K562 (cell line): Measurements from ENCODE around the gene MACROD2. TPM values are rescaled to one million over a fixed set of nuclear protein-coding genes. Genes with fewer than 3 reads are reported as not detected.

ENCODE experiments used
- ATAC-seq: fragments of 200-7000 bp; cut with Tn5 transposase; 3 replicates; pipeline ENCODE4 v1.9.1; 2020; ENCODE audit warnings: moderate library complexity
- BruUV-seq: library from RNA; stranded (reverse); fragments of 400-500 nt; replicated peaks from 2 replicates; lab custom pipeline; 2021; lab: Mats Ljungman, UMichigan
- CTCF ChIA-PET: fragments of 300-600 bp; formaldehyde crosslinking; extraction: SDS; loops from one replicate; lab custom pipeline; 2021; ENCODE audit warnings: low intra/inter-chr PET ratio; lab: Yijun Ruan, JAX
- POLR2A ChIA-PET: fragments of 300-600, 350-650 bp; sonication (Branson Sonifier 250); formaldehyde crosslinking; extraction: SDS; loops from one replicate; lab custom pipeline; 2021; ENCODE audit warnings: antibody characterized with exemption, inconsistent platforms; lab: Yijun Ruan, JAX
- DNase-seq, 4 experiments: peaks; one replicate each; pipeline versions ENCODE4 v3.0.0 to v3.0.0-alpha.2; 2011 to 2018; ENCODE audit warnings: low spot score in 3 of 4, mixed read lengths in 3 of 4; ENCODE audit errors: extremely low read depth in 1 of 4
- FAIRE-seq: peaks from 2 replicates; lab custom pipeline; 2011; peaks lifted over from hg19 to GRCh38; lab: Jason Lieb, UNC
- H2AFZ ChIP-seq: 2 replicates; pipeline ENCODE4 v1.6.0; 2011; ENCODE audit warnings: low read depth, low read length, control low read depth, inconsistent platforms
- H3K27ac ChIP-seq: fragments of 200-600 bp; 3 replicates; pipeline ENCODE4 v1.8.0; 2011; ENCODE audit warnings: low read depth, mild to moderate bottlenecking, control low read depth, inconsistent platforms, low read length, moderate library complexity, mixed read lengths; ENCODE audit errors: extremely low read depth
- H3K27me3 ChIP-seq, 2 experiments: fragments of 300-600 bp in 1 of 2; 2 replicates in 1 of 2; 3 replicates in 1 of 2; pipeline versions ENCODE4 v1.6.0 to v1.8.0; 2011; ENCODE audit warnings: inconsistent platforms in 2 of 2, low read length in 2 of 2, mild to moderate bottlenecking in 1 of 2, mixed read lengths in 1 of 2, moderate library complexity in 1 of 2; ENCODE audit not compliant: control insufficient read depth in 2 of 2, insufficient read depth in 2 of 2
- H3K36me3 ChIP-seq: fragments of 300-600 bp; 3 replicates; pipeline ENCODE4 v1.8.0; 2011; ENCODE audit warnings: mild to moderate bottlenecking, low read length, inconsistent platforms; ENCODE audit not compliant: control insufficient read depth, insufficient read depth
- H3K4me1 ChIP-seq, 2 experiments: fragments of 200-600 bp in 1 of 2; replicated peaks in 1 of 2; 2 replicates in 1 of 2; 3 replicates in 1 of 2; pipeline versions ENCODE4 v1.5.1 to v1.8.0; 2011; ENCODE audit warnings: inconsistent platforms in 2 of 2, low read length in 2 of 2, mild to moderate bottlenecking in 1 of 2, mixed read lengths in 1 of 2, moderate library complexity in 1 of 2; ENCODE audit not compliant: control insufficient read depth in 2 of 2, insufficient read depth in 2 of 2
- H3K4me2 ChIP-seq: 2 replicates; pipeline ENCODE4 v1.6.1; 2011; ENCODE audit warnings: low read length, control low read depth, inconsistent platforms, mixed read lengths; ENCODE audit not compliant: insufficient read depth
- H3K4me3 ChIP-seq: fragments of 200-600 bp; sonication (generic), shearing (Covaris generic); 2 replicates; pipeline ENCODE4 v1.5.1; 2016; ENCODE audit warnings: control low read depth, inconsistent platforms
- H3K79me2 ChIP-seq: fragments of 200-600 bp; 3 replicates; pipeline ENCODE4 v1.8.0; 2011; ENCODE audit warnings: low read length, inconsistent platforms; ENCODE audit not compliant: control insufficient read depth, insufficient read depth
- H3K9ac ChIP-seq, 2 experiments: 2 replicates each; pipeline versions ENCODE4 v1.6.0 to v1.6.1; 2011; ENCODE audit warnings: low read depth in 2 of 2, low read length in 2 of 2, control low read depth in 1 of 2, inconsistent platforms in 1 of 2, mild to moderate bottlenecking in 1 of 2, mixed read lengths in 1 of 2; ENCODE audit not compliant: insufficient read depth in 1 of 2
- H3K9me1 ChIP-seq: one replicate; pipeline ENCODE4 v1.6.0; 2011; ENCODE audit warnings: inconsistent platforms, mild to moderate bottlenecking, low read length, moderate library complexity; ENCODE audit not compliant: control insufficient read depth, insufficient read depth
- H3K9me3 ChIP-seq: replicated peaks from 2 replicates; pipeline ENCODE4 v1.5.1; 2011; ENCODE audit warnings: low read depth, low read length, inconsistent platforms; ENCODE audit not compliant: control insufficient read depth, insufficient read depth
- H4K20me1 ChIP-seq: replicated peaks from 2 replicates; pipeline ENCODE4 v1.6.1; 2011; ENCODE audit warnings: low read length, inconsistent platforms, mixed read lengths; ENCODE audit not compliant: control insufficient read depth, insufficient read depth
- AFF4 ChIP-seq: sonication (generic); formaldehyde crosslinking; IDR thresholded peaks from 2 replicates; pipeline ENCODE4 v1.8.0; 2023; ENCODE audit warnings: mild to moderate bottlenecking, missing genetic modification reagents
- ARNT ChIP-seq, 2 experiments: fragments of 450-650 bp; IDR thresholded peaks; 2 replicates each; pipeline ENCODE4 v1.6.1; 2016; ENCODE audit warnings: mild to moderate bottlenecking in 1 of 2
- CTBP1 ChIP-seq: fragments of 450-650 bp; IDR thresholded peaks from 2 replicates; pipeline ENCODE4 v1.6.1; 2016; ENCODE audit warnings: borderline replicate concordance
- FIP1L1 ChIP-seq: fragments of 200-400 bp; formaldehyde crosslinking; IDR thresholded peaks from 2 replicates; pipeline ENCODE4 v1.6.1; 2018; ENCODE audit warnings: mild to moderate bottlenecking, low read depth, low read length; ENCODE audit not compliant: poor library complexity, severe bottlenecking
- HMG20A ChIP-seq: fragments of 450-650 bp; formaldehyde crosslinking; conservative IDR thresholded peaks from 2 replicates; pipeline ENCODE4 v1.4.0; 2020; ENCODE audit warnings: mild to moderate bottlenecking, mixed read lengths
- NFYB ChIP-seq: IDR thresholded peaks from 2 replicates; pipeline ENCODE4 v1.6.1; 2011; ENCODE audit warnings: mild to moderate bottlenecking, moderate library complexity; ENCODE audit not compliant: insufficient read length; ENCODE audit errors: extremely low read depth
- RBM14 ChIP-seq: fragments of 200-400 bp; formaldehyde crosslinking; IDR thresholded peaks from 2 replicates; pipeline ENCODE4 v1.6.1; 2018; ENCODE audit warnings: low read depth, mild to moderate bottlenecking, low read length, moderate library complexity, borderline replicate concordance; ENCODE audit not compliant: insufficient read depth
- SMARCB1 ChIP-seq: IDR thresholded peaks from 2 replicates; pipeline ENCODE4 v1.6.1; 2011; ENCODE audit warnings: improper control_type of control experiment, low read depth; ENCODE audit not compliant: insufficient read length
- SOX6 ChIP-seq: fragments of 450-650 bp; IDR thresholded peaks from 2 replicates; pipeline ENCODE4 v1.6.1; 2014; ENCODE audit warnings: mild to moderate bottlenecking
- ZNF212 ChIP-seq: fragments of 450-650 bp; formaldehyde crosslinking; IDR thresholded peaks from 2 replicates; pipeline ENCODE4 v1.4.0; 2020; ENCODE audit warnings: mild to moderate bottlenecking
- ZNF584 ChIP-seq: fragments of 200-800 bp; sonication (Bioruptor generic); IDR thresholded peaks from 2 replicates; pipeline ENCODE4 v1.6.1; 2016; ENCODE audit warnings: low read depth, mild to moderate bottlenecking, missing genetic modification characterization, missing compliant biosample characterization
- ZNF830 ChIP-seq: fragments of 250-450 bp; sonication (Bioruptor Pico); IDR thresholded peaks from 2 replicates; pipeline ENCODE4 v1.5.0; 2021; ENCODE audit warnings: mild to moderate bottlenecking
- WGBS: fragments of 100-300 bp; shearing (Covaris generic); methylation state at CpG from one replicate; pipeline ENCODE4 v1.1.6; 2016; ENCODE audit warnings: low coverage, mixed read lengths; ENCODE audit not compliant: insufficient coverage; ENCODE audit errors: missing lambda C conversion rate; 5-methylcytosine and 5-hydroxymethylcytosine counted together
- in situ Hi-C: fragments of 300-500 bp; cut with MboI; formaldehyde crosslinking; loops from 4 replicates; pipeline ENCODE4 v1.15.0; 2018; ENCODE audit warnings: inconsistent platforms, mixed read lengths
- intact Hi-C: fragments of 100-400 bp; cut with micrococcal nuclease; formaldehyde crosslinking; loops from 2 replicates; pipeline ENCODE4 v1.14.2; 2022
- polyA plus RNA-seq, 8 experiments: library from polyadenylated mRNA; depleted of rRNA in 4 of 8; stranded (reverse) in 5 of 8; unstranded in 3 of 8; fragments of >200 nt; fragmentation: Nextera tagmentation in 2 of 8; fragmentation: Illumina TruSeq in 1 of 8; extraction: Ambion mirVana in 2 of 8; extraction: Trizol in 1 of 8; gene quantifications; 2 replicates each; pipeline versions ENCODE4 v1.2.1 to v1.2.3, GENCODE V29; 2011 to 2014; ENCODE audit warnings: inconsistent platforms in 1 of 8, missing spikeins in 1 of 8
- total RNA-seq, 7 experiments: library from RNA; depleted of rRNA in 6 of 7; stranded (reverse); fragments of >200 nt in 6 of 7; fragmentation: Illumina TruSeq in 2 of 7; extraction: Trizol in 2 of 7; gene quantifications; 2 replicates each; pipeline versions ENCODE4 v1.2.1 to v1.2.3, GENCODE V29; 2011 to 2021; ENCODE audit warnings: low replicate concordance in 1 of 7
- TF ChIP-seq, protein P1 (sequence below): fragments of 200-400 bp; formaldehyde crosslinking; IDR thresholded peaks from 2 replicates; pipeline ENCODE4 v1.6.1; 2017; ENCODE audit warnings: mild to moderate bottlenecking, low read depth, low read length, moderate library complexity
- TF ChIP-seq, protein P2 (sequence below): fragments of 250-450 bp; sonication (Bioruptor Pico); IDR thresholded peaks from 2 replicates; pipeline ENCODE4 v1.4.0; 2020; ENCODE audit warnings: borderline replicate concordance

The MACROD2 gene
- total and polyA plus RNA-seq, 9 of the 15 experiments (the other 6 are each of a cell fraction or from before 2014, with no cell fraction given): not detected

GRCh38 chr20:15886250-15886649, 1890.9 kb downstream of the MACROD2 start (continued):
- TF ChIP-seq, protein P1, sequence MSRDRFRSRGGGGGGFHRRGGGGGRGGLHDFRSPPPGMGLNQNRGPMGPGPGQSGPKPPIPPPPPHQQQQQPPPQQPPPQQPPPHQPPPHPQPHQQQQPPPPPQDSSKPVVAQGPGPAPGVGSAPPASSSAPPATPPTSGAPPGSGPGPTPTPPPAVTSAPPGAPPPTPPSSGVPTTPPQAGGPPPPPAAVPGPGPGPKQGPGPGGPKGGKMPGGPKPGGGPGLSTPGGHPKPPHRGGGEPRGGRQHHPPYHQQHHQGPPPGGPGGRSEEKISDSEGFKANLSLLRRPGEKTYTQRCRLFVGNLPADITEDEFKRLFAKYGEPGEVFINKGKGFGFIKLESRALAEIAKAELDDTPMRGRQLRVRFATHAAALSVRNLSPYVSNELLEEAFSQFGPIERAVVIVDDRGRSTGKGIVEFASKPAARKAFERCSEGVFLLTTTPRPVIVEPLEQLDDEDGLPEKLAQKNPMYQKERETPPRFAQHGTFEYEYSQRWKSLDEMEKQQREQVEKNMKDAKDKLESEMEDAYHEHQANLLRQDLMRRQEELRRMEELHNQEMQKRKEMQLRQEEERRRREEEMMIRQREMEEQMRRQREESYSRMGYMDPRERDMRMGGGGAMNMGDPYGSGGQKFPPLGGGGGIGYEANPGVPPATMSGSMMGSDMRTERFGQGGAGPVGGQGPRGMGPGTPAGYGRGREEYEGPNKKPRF: no peak
- no peak for TF ChIP-seq ZNF830 (CRISPR knock-in tag)
- no peak for TF ChIP-seq ZNF212 (CRISPR knock-in tag)
- TF ChIP-seq ARNT (IDR thresholded peaks at IDR 0.05): no peak
- TF ChIP-seq, all 486 proteins: peak for 0

- in situ Hi-C loops: no loop called here
- CTCF ChIA-PET: no interaction called here
Measured at GRCh38 chr20:15887387-15887786, 1892.1 kb downstream of the MACROD2 start.

More at GRCh38 chr20:15887387-15887786, 1892.1 kb downstream of the MACROD2 start:
- Histone ChIP-seq H3K9me1 (no peaks in the 10 kb centered on the region), H3K4me3 (no peak overlapping the region), H3K9me3 (no peaks in the 10 kb centered on the region), H2AFZ (no peak overlapping the region), H3K9ac (no peak overlapping the region), H3K27ac (no peak overlapping the region), H3K4me2 (no peak overlapping the region), H3K36me3 (no peaks in the 10 kb centered on the region), H3K4me1 (no peaks in the 10 kb centered on the region), H4K20me1 (no peaks in the 10 kb centered on the region), H3K79me2 (no peaks in the 10 kb centered on the region), H3K27me3 (no peaks in the 10 kb centered on the region)
- 0% methylated on average over 2 of the region's 2 CpGs for WGBS
- TF ChIP-seq ARNT (IDR thresholded peaks at IDR 0.05): no peak
- TF ChIP-seq, protein P2, sequence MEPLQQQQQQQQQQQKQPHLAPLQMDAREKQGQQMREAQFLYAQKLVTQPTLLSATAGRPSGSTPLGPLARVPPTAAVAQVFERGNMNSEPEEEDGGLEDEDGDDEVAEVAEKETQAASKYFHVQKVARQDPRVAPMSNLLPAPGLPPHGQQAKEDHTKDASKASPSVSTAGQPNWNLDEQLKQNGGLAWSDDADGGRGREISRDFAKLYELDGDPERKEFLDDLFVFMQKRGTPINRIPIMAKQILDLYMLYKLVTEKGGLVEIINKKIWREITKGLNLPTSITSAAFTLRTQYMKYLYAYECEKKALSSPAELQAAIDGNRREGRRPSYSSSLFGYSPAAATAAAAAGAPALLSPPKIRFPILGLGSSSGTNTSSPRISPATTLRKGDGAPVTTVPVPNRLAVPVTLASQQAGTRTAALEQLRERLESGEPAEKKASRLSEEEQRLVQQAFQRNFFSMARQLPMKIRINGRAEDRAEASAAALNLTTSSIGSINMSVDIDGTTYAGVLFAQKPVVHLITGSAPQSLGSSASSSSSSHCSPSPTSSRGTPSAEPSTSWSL (CRISPR knock-in tag): no peak
- TF ChIP-seq AFF4: no peak
- no peak for TF ChIP-seq ZNF584 (CRISPR knock-in tag)
- no peak for TF ChIP-seq NFYB
- no peak for TF ChIP-seq HMG20A
- TF ChIP-seq RBM14: no peak
- no peak for TF ChIP-seq SMARCB1
- TF ChIP-seq CTBP1: no peak
- TF ChIP-seq SOX6: no peak
- TF ChIP-seq FIP1L1: no peak
- POLR2A ChIA-PET: no interaction called here
- intact Hi-C loops: no loop called here
- BruUV-seq: no TSS peak
- DNase-seq: no peak
- FAIRE-seq: no peak
- no peak for ATAC-seq
